ELF-1 (cell line): ENCODE data around the gene DGKD.

ENCODE experiments used
- DNase-seq: peaks from one replicate; pipeline ENCODE4 v3.0.0-alpha.2; 2016; ENCODE audit warnings: low read depth, low spot score

Gene DGKD

GRCh38 chr2:233426619-233427342 lies 72.5 kb downstream of the DGKD start:
- no peak for DNase-seq

- no peak for DNase-seq
These were observed 73.7 kb downstream of the DGKD start for GRCh38 chr2:233428008-233428407.

- DNase-seq = no peak
These were observed 74.1 kb downstream of the DGKD start for GRCh38 chr2:233428438-233428837.

GRCh38 chr2:233429175-233429897 lies 75.0 kb downstream of the DGKD start:
- DNase-seq = no peak

GRCh38 chr2:233430081-233430480 lies 75.8 kb downstream of the DGKD start:
- DNase-seq = no peak

GRCh38 chr2:233430651-233431050 lies 76.4 kb downstream of the DGKD start:
- no peak for DNase-seq

- no peak for DNase-seq
These were observed 78.7 kb downstream of the DGKD start for GRCh38 chr2:233433029-233433428.

GRCh38 chr2:233433794-233434193 lies 79.5 kb downstream of the DGKD start:
- no peak for DNase-seq

- no peak for DNase-seq
These were observed 80.5 kb downstream of the DGKD start for GRCh38 chr2:233434666-233435330.

- no peak for DNase-seq
These were observed 81.3 kb downstream of the DGKD start for GRCh38 chr2:233435436-233436190.

GRCh38 chr2:233436191-233436581 lies 81.9 kb downstream of the DGKD start:
- DNase-seq = no peak

GRCh38 chr2:233436691-233437438 lies 82.6 kb downstream of the DGKD start:
- no peak for DNase-seq

- DNase-seq = no peak
These were observed 83.2 kb downstream of the DGKD start for GRCh38 chr2:233437439-233437955.

GRCh38 chr2:233438573-233439147 lies 84.4 kb downstream of the DGKD start:
- DNase-seq = no peak

GRCh38 chr2:233439191-233439590 lies 84.9 kb downstream of the DGKD start:
- no peak for DNase-seq

GRCh38 chr2:233440314-233440713 lies 86.0 kb downstream of the DGKD start:
- no peak for DNase-seq

- DNase-seq = no peak
These were observed 86.4 kb downstream of the DGKD start for GRCh38 chr2:233440714-233441113.

GRCh38 chr2:233441161-233442027 lies 87.1 kb downstream of the DGKD start:
- no peak for DNase-seq

GRCh38 chr2:233442028-233442310 lies 87.7 kb downstream of the DGKD start:
- DNase-seq = no peak
